Hematopoietic multipotent progenitor cell treated with erythropoietin and hydrocortisone succinate and interleukin-3 and kit ligand, for 17 days (in vitro differentiated cells): ENCODE measurements around the gene OR5L2.
"Not testable (repeated sequence)": the region's sequence is repeated elsewhere in the genome, so short reads cannot be mapped to it uniquely, and the experiment has no call there.

ENCODE experiments used
- DNase-seq: peaks from one replicate; pipeline ENCODE4 v3.0.0-alpha.2; 2015; ENCODE audit warnings: low spot score

OR5L2 gene

DNA sequence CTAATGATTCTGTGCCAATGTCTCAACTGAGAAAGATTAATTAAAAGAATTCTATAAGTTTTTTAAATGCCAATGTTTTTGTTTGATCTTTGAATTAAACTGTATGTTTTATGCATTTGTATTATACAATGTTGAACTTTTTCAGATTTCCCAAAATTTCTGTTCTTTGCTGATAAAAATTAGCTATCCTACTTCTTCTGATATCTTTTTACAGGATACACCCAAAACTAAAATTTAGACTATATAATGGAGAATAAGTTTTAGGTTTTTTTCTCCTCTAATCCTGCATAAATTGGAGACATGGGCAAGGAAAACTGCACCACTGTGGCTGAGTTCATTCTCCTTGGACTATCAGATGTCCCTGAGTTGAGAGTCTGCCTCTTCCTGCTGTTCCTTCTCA is at the start of gene OR5L2:
OR5L2 (plus strand) TSS at position 301 of the 400 bp plus-strand sequence; CDS start at position 301, 0 bp downstream.
- no peak for DNase-seq

- no peak for DNase-seq
Observed at GRCh38 chr11:55791606-55792005, 35.4 kb upstream of the OR5L2 start.

GRCh38 chr11:55793321-55793720 is 33.7 kb upstream of the OR5L2 start:
- no peak for DNase-seq

DNA sequence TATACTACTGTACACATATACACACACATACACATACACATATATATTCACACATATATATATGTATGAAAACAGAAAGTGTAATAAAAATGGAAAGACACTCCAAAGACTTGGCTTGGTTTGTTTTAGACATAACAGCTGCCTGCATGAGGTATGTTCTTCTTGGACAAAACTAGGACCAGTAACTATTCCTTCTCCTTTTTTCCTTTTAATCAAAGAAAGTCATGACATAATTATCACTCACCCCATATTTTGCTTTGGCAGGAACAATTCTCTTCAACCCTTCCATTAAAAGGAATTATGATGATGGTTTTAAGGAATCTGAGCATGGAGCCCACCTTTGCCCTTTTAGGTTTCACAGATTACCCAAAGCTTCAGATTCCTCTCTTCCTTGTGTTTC is 31.8 kb upstream of the OR5L2 start, which contains the start of gene OR5D14:
OR5D14 (plus strand) TSS at position 301 of the 400 bp plus-strand sequence; CDS start at position 301, 0 bp downstream.
- DNase-seq: no peak

DNA sequence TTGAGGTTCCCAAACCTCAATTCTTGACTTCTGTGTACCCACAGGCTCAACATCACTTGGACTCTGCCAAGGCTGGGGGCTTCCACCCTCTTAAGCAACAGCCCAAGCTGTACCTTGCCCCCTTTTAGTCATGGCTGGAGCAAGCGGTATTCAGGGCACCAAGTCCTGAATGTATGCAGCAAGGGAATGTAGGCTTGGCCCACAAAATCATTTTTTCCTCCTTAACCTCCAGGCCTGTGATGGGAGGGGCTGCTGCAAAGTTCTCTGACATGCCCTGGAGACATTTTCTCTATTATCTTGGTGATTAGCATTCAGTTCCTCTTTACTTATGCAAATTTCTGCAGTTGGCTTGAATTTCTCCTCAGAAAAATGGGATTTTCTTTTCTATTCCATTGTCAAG is 20.8 kb upstream of the OR5L2 start:
- DNase-seq: no peak

DNA sequence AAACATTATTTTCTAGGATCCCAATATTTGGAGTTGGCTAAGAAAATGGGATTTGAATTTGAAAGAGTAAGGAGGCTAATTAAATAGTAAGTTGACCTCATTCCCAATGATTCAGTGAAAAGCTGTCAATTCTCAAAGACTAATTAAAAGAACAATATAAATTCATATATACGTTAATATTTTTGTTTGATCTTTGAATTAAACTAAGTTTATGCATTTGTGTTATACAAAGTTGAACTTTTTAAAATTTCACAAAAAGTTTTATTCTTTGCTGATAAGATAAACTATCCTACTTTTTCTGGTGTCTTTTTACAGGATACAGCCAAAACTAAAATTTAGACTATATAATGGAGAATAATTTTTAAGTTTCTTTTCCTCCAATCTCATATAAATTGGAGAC is 16.0 kb upstream of the OR5L2 start, which contains the start of gene OR5L1:
OR5L1 (plus strand) TSS at position 301 of the 400 bp plus-strand sequence. CDS start 100 bp downstream, outside the sequence.
- DNase-seq: no peak

GRCh38 chr11:55819330-55819729 is 7.7 kb upstream of the OR5L2 start, which contains the start of gene OR5D18:
OR5D18 (plus strand) TSS chr11:55819630; CDS start chr11:55819630, 0 bp downstream.
- no peak for DNase-seq

GRCh38 chr11:55838452-55838851 is 11.4 kb downstream of the OR5L2 start, which contains the start of gene OR5D16:
OR5D16 (plus strand) TSS chr11:55838752; CDS start chr11:55838752, 0 bp downstream.
- no peak for DNase-seq

GRCh38 chr11:55847453-55847852 is 20.4 kb downstream of the OR5L2 start:
- no peak for DNase-seq

- DNase-seq: no peak
Observed at GRCh38 chr11:55849037-55849436, 22.0 kb downstream of the OR5L2 start.

DNA sequence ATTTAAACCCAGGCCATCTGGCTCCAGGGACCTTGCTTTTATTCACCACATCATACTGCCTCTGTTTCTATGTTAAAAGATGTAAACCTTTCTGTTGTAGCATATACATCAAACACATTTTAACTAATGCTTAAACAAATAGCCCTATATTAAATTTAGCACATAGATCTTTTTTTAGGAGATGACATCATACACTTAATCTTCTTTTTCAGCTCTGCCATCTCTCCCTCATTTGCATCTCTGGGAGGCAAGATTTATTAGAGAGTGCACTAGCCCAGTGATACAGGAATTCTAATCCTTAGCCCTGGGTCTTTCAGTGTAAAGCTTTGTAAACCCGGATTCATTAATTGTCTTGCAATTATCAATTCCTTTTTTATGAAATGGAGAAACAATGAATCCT is 25.1 kb downstream of the OR5L2 start:
- no peak for DNase-seq

- no peak for DNase-seq
Observed at GRCh38 chr11:55854704-55855103, 27.7 kb downstream of the OR5L2 start.

GRCh38 chr11:55867354-55867753 is 40.3 kb downstream of the OR5L2 start:
- DNase-seq: not testable (repeated sequence)

DNA sequence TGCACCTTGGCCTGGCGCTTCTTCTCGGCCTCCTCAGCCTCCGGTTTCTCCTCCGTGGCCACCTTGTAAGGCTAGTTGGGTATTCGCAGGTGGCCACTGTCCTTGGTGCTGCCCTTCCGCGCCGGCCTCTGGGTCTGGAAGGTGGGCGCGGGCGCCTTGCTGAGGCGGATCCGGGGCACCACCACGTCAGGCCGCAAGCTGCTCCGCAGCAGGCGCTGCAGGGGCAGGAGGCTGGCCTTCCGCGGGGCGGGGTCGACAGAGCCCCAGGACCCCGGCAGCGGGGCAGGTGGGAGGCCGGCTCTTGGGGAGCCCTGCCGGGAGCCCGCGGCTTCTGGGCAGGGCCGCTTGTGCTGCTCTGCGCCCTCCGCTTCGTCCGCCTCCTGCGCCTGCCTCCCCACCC is 45.7 kb downstream of the OR5L2 start:
- DNase-seq: not testable (repeated sequence)

- DNase-seq: not testable (repeated sequence)
Observed at GRCh38 chr11:55873146-55873545, 46.1 kb downstream of the OR5L2 start.
